Measurements from ENCODE around the gene DYNLT1.

The DYNLT1 gene

GRCh38 chr6:158595223-158595622, 49.3 kb downstream of the DYNLT1 start:
- DNase-seq: no peak

GRCh38 chr6:158593670-158594069, 50.9 kb downstream of the DYNLT1 start:
- DNase-seq: no peak

DNA sequence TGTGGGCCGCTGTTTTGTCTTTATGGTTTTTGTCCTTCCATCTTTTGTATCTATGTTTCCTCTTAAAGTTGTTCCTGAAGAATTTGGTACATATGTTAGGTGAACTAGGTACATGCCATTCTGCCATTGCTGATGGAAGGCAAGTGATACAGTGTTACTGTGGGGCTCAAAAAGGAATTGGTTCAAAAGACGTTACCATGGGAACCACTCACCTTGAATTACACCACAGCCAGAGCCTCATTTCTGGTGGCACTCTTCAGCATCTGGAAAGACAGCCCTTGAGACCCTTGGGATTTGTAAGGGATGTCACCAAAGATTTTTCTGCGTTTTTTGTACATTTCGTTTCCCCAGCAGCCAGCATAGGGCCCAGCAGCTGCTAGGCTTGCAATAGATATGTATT, 52.7 kb downstream of the DYNLT1 start:
- DNase-seq: no peak

DNA sequence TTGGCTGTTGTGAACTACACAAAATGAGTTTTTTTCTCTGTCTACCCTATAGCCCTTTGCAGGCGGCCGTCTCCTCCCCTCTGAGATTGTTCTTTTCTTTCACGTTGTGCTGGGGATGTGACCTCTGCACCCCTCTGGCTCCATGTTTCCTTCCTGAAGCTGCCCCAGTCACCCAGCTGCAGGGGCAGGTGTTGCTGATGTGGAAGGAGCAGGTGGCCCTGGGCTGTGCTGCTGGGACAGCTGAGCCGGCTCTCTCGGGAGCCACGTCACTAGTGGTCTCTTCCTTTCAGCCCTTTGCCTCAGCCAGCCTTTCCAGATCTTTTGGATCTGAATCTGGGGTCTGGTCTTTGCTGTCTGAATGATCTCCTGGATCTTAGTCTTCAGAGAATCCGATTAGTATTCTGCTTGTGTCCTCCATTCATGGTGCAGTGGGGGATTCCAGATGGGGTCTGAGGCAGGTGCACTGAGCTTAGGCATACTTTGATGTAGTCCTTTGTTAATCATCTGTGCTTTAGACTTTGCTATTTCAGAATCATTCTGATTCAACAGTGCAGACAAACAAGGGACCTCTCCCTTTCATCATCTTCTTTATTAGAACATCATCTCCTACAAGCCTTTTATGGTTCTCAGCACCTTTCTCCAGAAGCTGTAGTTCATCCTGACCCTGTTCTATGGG, 53.3 kb downstream of the DYNLT1 start:
- DNase-seq: no peak

DNA sequence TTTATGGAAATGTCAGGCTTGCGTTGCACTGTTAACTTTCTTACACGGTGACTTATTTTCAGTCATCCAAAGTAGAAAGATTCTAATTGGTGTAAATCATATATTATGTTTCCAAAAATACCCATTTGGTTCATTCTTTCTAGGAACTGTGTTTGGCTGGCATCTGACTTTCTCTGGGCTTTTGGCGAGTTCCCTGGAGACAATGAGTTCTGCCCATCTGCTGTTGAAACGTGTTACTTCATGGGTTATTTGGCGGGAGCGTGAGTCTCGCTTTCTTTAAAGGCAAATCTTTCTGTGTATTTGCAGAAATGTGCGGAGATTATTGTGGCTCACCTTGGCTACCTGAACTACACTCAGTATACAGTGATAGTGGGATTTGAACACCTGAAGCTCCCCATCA, 55.2 kb downstream of the DYNLT1 start:
- DNase-seq: no peak

GRCh38 chr6:158586652-158587051, 57.9 kb downstream of the DYNLT1 start:
- DNase-seq: no peak
